Measurements from ENCODE around the gene HSD3B7.

- no peak for TF ChIP-seq ZFP3 (CRISPR knock-in tag; IDR thresholded peaks at IDR 0.05)
- no peak for TF ChIP-seq OSR1 (CRISPR knock-in tag; IDR thresholded peaks at IDR 0.05)
- no peak for TF ChIP-seq TSHZ2 (CRISPR knock-in tag; IDR thresholded peaks at IDR 0.05)
- TF ChIP-seq CREB5 (CRISPR knock-in tag; IDR thresholded peaks at IDR 0.05; ENCODE audit: low read depth): no peak
- TF ChIP-seq PATZ1 (CRISPR knock-in tag; IDR thresholded peaks at IDR 0.05; ENCODE audit: borderline replicate concordance): no peak
- TF ChIP-seq POU6F1 (CRISPR knock-in tag; IDR thresholded peaks at IDR 0.05; ENCODE audit: borderline replicate concordance, low read depth): no peak
- no peak for TF ChIP-seq SNAI2 (CRISPR knock-in tag; IDR thresholded peaks at IDR 0.05)
- no peak for TF ChIP-seq GLIS3 (CRISPR knock-in tag; IDR thresholded peaks at IDR 0.05)
- TF ChIP-seq ARNTL (CRISPR knock-in tag; IDR thresholded peaks at IDR 0.05; ENCODE audit: borderline replicate concordance, low read depth): no peak
- TF ChIP-seq ZNF8 (CRISPR knock-in tag; IDR thresholded peaks at IDR 0.05): no peak
These were observed 33.8 kb upstream of the HSD3B7 start for GRCh38 chr16:30951193-30951592.

All from SK-N-SH treated with all-trans-retinoic acid at 6 μM for 48 hours (cell line).